DMS 273 treated with DMSO at 0.1 percent for 48 hours (cell line): Measurements from ENCODE around the gene CPEB4.

Experiments
- DNase-seq: peaks from one replicate; lab custom pipeline; 2025; lab: John Stamatoyannopoulos, UW

The CPEB4 gene

DNA sequence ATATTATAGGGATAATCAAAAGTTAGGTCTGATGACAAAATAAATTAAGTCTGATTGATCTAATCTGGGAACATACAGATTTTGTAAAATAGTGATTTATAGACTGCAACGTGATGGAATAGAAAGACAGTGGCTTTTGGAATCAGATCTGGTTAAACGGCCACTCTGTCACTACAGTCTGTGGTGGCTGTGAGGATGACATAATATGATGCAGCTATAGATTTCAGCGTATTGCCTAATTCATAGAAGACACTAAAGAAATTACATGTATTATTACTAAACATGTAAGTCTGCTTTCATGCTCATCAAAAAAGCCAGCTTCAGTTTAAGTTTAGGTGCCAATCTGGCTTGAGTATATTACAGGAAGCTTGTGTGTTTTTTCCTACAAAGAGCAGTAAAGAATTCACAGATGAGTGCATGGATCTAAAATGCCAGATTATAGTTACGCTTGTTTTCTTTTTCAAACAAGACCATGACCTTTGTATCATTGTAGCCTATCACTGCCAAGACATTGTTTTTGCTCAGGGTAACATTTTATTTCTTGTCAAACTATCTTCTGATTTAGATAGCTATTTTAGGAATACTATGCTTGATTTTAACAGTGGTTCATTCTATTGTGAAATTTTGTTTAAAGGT is 25.7 kb downstream of the CPEB4 start:
- no peak for DNase-seq

DNA sequence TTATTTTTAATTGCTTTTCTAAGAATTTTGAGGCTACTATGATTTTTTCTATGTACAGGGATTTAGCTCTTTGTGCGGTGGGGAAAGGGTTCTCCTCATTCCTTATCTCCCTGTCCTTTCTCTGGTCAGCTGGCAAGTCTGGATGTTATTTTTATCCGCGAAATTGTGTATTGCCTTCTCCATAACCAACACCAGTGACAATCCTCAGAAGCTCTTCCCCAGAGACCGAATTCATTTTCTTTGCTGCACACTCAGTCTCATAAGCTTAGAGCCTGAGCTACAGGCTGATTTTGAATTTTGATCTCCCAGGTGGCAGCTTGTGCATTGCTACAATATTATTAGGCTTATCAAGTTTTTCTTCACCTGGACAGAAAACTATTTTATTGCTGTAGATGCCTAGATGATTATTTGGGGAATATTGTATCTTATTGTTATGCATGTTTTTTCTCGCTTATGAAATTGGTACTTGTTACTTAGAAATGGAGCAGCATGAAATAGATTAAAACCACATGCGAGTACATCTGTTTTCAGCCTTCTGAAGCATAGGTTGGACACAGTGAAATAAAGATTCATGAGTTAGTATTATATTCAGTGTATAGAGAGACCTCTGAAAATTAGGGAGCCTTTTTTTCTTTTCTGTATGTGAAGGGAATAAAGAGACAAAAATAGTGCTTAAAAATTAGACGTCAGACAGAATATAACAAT is 27.3 kb downstream of the CPEB4 start:
- DNase-seq: no peak

DNA sequence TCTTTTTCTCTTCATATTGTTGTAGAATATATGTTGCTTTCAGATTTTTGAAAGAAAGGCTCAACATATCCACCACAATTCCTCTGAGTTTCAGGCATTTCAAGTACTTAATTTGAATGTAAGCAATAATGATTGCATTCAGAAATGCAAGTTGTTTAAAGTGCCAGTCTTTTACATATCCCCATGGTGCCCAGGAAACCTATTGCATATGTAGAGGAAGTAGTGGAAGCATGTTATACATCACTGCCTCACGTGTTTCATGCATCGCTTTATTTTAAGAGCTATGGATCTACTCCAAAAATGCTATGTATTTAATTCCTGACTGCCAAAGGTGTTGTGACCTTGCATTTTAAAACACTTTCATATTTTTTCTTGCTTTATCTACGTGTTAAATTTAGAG is 28.1 kb downstream of the CPEB4 start:
- DNase-seq: no peak

DNA sequence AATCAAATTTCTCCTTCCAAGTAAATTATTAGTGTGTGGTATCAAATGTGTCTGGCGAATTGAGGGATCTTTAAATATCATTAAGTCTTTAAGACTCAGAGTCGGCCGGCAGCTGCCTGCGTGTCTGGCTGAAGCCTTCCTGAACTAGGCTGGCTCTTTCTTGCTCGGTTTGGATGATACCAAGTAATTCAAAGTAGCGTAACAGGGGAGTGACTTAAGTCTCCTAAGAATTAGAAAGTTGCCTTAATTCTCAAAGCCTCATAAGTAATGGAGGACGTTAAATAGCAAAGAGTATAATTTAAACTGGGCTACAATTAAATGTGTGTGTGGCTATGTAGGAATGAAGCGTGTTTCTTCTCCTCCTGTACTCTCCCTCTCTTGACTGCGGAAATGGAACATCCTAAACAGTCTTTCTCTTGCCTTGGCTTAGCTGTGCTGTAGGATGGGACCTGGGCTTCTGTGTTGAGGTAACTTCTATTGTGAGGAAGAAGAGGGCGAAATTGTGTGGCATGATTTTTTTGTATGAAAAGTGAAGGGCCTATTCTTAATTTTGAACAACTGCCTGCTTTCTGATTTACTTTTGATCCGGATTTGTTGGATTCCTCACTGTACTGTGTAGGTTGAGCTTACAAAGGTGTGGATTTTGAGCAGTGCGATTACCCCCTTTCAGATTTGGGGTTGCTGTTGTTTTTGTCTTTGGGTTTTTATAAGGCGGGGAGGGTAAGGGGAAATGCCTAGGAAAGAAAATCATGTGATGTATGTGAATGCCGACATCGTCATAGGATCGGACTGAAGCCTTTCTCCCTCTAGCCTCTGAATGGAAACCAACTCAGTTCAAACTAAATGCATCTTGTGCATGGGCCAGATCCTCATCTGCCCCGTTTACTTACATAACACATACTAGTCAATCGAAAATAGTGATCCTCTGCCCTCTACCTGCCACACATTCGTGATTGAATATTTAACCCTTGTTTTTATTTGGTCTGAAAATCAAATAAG is 29.9 kb downstream of the CPEB4 start:
- DNase-seq: no peak

DNA sequence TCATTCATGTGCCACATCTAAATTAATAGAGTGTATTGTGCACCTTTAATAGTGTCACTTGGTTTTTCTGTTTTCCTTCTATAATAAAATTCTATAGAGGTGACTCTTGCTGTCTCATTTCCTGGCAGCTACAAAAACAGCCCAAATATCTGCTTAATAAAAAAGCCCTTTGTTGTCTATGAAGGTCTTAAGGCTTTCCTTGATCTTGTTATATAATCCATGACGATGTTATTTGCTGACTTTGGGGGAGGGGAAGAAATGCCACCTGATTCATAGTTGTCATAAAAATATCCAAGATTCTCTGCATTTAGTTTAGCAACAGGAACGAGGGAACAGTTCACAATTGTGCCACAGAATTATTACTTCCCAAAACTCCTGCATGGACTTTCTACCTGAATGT is 31.3 kb downstream of the CPEB4 start:
- DNase-seq: no peak

DNA sequence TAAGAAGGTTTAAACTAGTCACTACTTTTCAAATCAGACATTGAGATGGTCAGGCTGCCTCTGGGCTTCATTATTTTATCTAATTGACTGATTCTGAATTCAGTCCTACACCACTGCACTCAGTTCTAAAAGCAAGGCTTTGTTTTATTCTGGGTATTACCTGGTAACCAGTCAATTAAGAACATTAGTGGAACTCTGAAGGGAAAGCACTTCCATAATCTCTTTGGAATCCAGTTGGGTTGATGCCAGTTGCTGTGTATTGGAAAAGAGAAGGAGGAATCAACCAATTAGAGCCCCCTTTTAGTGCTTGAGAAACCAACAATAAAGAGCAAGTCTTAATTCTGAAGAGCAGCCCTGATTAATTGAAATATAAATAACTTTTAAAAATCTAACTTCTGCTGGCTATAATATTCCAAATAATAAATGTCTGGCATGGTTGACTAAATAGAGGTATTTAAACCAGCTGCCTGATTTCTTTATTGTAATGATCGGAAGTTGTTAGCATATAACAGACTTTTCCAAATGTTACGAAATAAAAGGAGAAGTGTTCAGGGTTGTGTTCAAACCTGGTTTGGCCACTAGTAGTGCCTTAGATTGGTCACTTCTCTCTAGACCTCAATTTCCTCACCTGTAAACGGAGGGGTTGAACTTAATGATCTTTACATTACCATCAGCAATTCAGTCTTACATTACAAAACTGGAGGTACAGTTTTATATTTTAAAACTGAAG is 32.0 kb downstream of the CPEB4 start:
- no peak for DNase-seq

DNA sequence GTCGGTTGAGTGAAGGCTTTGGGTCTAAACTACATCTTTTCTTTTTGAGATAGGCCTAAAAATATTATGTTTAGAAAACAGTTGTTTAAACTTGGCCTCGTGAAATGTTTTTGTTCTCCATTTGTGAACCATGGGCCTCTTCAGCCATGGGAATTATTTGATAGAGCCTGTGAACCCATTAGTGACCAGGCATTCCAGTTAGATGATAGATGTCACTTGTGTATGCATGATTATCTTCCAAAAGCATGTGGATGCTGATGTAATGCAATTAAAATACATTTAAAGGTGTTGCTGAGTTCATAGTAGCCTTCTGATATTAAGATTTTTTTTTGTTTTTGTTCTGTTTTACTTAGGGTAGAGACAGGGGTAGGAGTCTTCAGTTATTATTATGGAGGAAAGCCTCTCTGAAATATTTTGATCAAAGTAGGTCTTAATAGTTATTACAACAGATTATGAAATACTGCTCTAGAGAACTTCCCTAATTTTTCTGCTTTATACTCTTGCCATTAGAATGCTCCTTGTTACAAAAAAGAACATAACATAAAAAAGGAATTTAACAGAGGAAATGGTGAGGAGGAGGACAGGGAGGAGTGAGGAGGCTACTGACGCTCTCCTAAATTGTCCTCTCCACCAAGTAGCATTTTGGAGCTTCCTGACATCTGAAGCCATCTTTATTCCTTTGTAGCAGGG is 32.9 kb downstream of the CPEB4 start:
- DNase-seq: no peak

DNA sequence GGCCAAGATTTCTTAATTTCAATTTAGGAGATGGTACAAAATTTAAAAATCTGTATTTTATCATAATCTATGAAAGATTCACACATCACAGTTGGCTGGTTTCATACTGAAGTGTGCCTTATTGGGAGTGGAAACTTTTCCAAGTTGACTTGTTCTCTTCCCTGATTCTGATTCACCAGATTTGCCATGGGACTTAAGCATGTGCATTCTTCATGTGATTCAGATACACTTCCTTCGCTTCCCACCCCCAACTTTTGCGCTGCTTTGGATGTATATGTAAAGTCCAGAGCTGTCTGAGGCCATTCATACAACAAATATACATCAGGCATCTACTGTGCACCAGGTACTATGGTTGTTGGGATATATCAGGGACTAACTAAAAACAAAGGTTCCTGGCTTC is 34.4 kb downstream of the CPEB4 start:
- no peak for DNase-seq

DNA sequence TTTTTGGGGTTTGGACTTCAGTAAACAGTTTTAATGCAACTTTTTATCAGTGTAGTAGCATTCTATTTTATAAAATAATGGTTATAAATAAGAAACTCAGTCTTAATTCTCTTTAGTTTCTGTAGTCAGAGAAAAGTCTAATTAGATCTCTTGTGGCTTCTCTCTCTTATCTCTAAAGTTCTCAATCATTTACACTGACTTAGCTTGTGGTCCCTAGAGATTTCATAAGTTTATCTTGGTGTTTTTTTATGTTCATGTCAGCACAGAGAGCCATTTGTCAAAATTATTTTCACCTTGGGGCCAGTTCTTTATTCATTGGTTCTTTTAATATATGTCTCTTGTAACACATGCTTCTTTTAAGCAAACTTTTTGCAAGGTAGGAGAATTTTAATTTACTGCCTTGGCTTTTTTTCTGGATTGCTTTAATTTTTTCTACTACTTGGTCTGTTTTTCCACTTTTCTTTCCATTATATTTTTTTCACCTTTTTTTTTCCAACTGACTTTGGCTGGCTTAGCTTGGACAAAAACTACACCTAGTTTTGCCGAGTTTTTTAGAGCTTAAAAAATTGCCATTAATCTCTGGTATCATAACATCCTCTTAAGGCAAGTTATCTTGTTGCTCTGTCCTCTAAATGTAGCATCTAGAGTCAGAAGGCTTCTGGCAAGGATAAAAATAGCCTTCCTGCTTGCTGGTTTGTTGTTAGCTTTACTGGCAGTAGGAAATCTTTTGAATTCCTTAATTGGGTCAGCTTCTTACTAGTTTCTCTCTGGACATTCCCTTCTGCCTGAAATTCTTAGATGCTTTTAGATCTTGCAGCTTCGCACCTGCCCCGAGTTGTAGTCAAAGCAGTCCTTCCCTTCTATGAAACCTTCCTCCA is 35.3 kb downstream of the CPEB4 start:
- DNase-seq: no peak

DNA sequence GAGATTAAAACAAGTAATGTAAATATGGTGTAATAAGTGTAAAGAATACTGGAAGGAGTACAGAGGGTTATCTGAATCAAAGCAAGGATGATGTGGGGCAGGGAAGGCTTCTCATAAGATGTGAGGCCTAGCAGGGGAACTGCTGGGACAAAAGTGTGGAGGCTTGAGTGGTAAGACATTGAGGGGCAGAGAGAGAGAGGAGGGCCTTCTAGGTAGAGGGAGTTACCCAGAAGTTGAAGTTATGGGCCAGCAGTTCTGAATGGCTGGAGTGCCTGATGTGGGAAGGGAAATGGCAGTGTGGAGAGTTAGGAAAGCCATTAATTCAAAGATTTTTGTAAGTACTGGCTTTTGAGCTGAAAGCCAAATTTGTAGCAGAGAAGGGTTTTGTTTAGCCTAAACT is 36.8 kb downstream of the CPEB4 start:
- no peak for DNase-seq

DNA sequence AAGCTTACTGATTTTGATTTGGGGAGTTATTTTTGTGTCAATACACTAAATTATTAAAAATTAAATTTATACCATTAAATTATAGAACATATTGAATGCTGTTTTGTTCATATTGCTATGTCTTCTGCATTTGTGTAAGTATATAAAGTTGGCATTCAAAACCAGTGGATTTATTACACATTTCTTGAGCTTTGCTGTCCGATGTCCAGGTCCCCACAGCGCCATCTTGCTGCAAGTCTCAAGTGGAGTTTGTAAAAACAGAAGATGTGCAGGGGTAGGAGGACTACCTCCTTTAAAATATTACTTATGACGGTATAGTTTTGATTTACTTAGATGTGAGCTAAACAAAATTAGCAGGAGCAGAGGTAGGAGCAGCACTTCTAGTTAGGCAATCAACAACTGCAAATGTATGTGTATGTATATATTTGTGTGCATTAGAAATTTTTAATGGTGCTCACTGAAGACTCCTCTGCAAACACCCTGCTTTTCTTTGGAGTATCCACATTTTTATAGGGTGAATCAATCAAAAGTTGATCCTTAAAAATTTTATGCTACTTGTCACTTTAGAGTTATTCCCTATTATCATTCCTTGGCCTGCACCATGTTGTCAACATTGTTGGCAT is 37.4 kb downstream of the CPEB4 start:
- DNase-seq: no peak

DNA sequence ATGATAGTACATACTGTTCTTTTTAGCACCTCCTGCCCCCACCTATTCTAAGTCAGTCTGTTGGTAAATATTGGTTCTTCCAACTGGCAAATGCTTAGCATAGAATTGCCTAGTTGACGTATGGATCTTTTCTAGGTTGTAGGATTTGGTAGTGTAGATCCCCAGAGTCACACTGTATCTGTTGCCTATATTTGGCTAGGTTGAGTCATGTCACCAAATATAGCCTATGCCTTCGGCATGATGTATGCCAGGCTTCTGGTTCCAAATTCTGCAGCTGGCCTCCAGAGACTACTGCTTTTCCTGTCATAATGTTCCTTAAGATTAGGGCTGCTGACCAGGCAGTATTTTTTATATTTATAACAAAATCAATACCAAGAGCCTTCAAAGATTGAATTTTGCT is 38.2 kb downstream of the CPEB4 start:
- DNase-seq: no peak

DNA sequence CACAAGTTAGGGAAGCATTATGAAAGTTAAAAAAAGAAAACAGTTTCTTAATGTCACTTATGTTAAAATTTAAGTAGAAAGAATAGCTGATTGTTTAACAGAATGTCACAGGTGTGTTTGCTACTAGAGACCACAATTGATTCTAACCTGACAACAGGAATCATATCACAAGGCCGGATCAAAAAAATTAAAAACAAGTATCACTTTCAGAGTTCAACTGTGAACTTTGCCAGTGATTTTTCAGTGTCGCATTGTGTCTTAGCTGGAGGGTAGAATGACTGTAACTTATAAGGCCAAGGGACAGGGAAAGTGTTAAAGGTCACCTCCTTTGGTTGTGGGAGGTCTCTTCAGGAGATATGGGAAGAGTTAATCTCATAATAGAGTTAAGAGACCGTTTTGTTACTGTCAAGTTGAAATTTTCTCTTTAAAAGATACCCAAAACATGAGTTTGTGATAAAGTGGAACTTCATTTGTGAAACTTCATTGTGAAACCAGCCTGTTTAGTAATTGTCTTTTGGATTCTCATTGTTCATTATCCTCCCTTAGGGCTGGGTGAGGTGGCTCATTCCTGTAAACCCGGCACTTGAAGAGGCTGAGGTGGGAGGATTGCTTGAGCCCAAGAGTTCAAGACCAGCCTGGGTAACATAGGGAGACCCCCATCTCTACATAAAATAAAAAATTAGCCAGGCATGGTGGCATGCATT is 40.9 kb downstream of the CPEB4 start:
- no peak for DNase-seq

DNA sequence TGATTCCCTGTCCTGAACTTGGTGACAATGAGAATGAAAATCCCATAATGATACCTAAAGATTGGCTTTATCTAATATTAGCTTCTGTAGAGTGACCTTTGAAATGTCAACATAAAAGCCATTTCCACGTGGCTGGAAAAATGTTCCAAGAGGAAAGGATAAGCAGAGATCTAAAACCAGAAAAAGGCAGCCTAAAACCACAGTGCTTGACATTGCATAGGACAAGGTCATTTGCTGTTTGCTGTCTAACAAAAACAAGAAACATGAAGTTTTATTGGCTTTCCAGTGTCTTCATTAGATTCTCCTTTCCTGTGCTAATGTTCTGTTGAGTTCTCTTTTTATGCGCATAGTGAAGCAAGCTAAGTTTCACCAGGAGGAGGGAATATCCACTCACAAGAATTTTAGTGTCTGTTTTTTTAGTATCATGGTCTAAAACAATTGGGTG is 44.6 kb downstream of the CPEB4 start:
- no peak for DNase-seq

DNA sequence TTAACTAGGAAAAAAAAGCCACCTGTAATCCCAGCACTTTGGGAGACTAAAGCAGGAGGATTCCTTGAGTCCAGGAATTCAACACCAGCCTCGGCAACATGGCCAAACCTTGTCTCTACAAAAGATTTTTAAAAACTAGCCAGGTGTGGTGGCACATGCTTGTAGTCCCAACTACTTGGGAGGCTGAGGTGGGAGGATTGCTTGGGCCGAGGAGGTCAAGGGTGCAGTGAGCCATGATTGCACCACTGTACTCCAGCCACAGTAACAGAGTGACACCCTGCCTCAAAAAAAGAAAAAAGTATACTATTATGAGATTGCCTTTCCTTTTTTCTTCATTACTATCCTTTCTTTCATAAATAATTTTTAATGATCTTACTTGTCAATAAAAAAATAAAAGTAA is 45.8 kb downstream of the CPEB4 start:
- no peak for DNase-seq

DNA sequence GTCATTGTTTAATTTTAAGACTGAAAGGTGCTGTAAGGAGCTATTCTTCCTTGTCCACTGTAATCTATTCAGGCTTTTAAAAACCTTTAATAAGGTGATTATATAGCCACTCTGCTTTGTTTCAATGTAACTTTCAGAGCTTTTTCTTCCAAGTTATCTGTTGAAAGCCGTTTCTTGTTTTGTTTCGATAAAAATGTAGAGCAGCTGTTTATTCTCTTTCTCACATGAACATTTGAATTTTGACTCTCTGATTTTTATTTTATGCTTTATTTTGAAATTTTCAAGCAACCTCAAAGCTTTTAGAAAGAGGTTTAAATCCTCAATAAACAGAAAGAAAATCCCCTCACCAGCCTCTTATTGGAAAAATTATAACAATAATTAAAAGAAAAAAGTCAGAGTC is 47.2 kb downstream of the CPEB4 start:
- no peak for DNase-seq

DNA sequence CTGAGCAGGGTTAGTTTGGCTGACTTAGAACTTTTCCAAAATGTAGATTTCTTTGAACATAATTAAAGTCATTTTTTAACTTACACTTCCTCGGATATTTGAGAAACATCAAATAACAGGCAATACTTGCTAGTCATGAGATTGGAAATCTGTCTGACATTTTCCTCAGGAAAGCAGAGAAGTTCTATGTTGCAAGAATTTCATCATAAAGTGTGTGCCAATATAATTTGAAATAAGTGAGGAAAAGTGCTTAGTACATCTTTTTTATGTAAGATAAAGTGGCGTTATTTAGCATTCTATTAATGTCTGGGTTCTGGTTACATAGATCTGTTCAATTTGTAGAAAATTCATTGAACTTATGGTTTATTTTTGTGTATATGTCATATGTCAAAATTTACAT is 52.1 kb downstream of the CPEB4 start:
- no peak for DNase-seq

DNA sequence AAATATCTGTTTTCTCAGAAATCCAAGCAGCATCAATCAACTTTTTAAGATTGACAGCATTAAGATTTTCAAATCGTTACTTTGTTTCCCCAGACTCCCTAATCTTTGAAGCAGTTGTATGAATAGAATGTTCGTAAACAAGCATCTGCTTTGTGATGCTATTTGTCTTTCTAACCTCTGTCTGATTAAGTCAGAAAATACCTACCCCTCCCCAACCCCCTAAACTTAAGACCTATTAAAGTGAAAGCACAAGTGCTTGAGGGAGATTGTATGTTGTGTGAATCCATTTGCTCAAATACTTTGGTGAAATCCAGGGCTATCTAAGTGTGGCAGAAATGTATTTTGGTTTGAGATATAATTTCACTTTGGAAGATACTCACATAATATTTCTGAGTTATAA is 53.0 kb downstream of the CPEB4 start:
- no peak for DNase-seq

DNA sequence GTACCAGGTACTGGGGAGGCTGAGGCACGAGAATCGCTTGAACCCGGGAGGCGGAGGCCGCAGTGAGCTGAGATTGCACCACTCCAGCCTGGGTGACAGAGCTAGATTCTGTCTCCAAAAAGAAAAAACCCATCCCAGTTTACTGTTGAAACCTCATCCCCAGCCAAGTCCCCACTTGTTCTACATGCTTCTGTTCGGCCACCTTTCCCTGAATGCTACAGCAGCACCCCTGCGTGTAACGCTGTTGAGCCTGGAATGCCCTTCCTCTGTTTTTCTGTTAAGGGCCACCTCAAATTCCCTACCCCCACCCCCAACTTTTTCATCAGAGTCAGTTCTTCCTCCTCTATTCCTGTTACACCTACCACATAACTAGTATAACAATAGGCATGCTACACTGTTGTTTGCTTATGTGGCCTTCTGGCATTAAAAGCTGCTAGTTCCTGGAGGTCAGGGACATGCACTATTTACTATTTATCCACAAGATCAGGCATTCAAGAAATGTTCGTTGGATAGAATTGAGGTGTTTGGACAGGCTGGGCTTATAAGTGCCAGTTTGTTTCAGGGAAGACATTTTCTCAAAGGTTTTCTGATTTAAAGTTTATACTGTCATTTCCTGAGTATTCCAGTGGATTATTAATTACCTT is 53.7 kb downstream of the CPEB4 start:
- DNase-seq: no peak
